Upper lobe of left lung (tissue), 6 donors: ENCODE measurements around the gene GFOD2. TPM values are rescaled to one million over a fixed set of nuclear protein-coding genes. Genes with fewer than 3 reads are reported as not detected.

Experiments used
- ATAC-seq, 2 donors: fragments of 200-7000 bp; cut with Tn5 transposase; one replicate each; pipeline ENCODE4 v1.9.1; 2022; ENCODE audit warnings: mild to moderate bottlenecking in 2 of 2, moderate library complexity in 2 of 2; ENCODE audit not compliant: low FRiP score in 2 of 2
- DNase-seq, 2 donors: peaks; one replicate each; pipeline ENCODE4 v3.0.0-alpha.2; 2019 to 2020
- H3K27ac ChIP-seq, 4 donors: fragments of 200-600 bp; sonication (generic); one replicate each; pipeline ENCODE4 v1.5.1; 2016 to 2019
- H3K27me3 ChIP-seq, 4 donors: fragments of 200-600 bp; sonication (generic); one replicate each; pipeline ENCODE4 v1.5.1; 2017 to 2019
- H3K36me3 ChIP-seq, 4 donors: fragments of 200-600 bp; sonication (generic); one replicate each; pipeline ENCODE4 v1.5.1; 2016 to 2019
- H3K4me1 ChIP-seq, 4 donors: fragments of 200-600 bp; sonication (generic); one replicate each; pipeline ENCODE4 v1.5.1; 2018 to 2019
- H3K4me3 ChIP-seq, 4 donors: fragments of 200-600 bp; sonication (generic); one replicate each; pipeline ENCODE4 v1.5.1; 2017 to 2019; ENCODE audit warnings: mild to moderate bottlenecking in 2 of 4, moderate library complexity in 1 of 4
- H3K9me3 ChIP-seq, 4 donors: fragments of 200-600 bp; sonication (generic); one replicate each; pipeline ENCODE4 v1.5.1; 2018 to 2019
- EP300 ChIP-seq, 4 donors: sonication (generic); formaldehyde crosslinking; IDR thresholded peaks; one replicate each; pipeline ENCODE4 v1.5.1; 2017; ENCODE audit warnings: antibody characterized with exemption in 4 of 4, control low read depth in 2 of 4
- POLR2A ChIP-seq, 4 donors: fragments of 450-650 bp; IDR thresholded peaks; one replicate each; pipeline ENCODE4 v1.5.1; 2016 to 2017; ENCODE audit warnings: antibody characterized with exemption in 4 of 4, mild to moderate bottlenecking in 2 of 4
- POLR2AphosphoS5 ChIP-seq, 2 donors: sonication (generic); formaldehyde crosslinking; IDR thresholded peaks; one replicate each; pipeline ENCODE4 v1.5.1; 2017; ENCODE audit warnings: antibody characterized with exemption in 2 of 2
- WGBS, 2 donors: methylation state at CpG; one replicate each; pipeline ENCODE4 v1.1.5; 2017 to 2018; 5-methylcytosine and 5-hydroxymethylcytosine counted together
- total RNA-seq, 6 donors: library from RNA; depleted of rRNA in 4 of 6; stranded (reverse); fragments of >200 nt in 4 of 6; gene quantifications; one replicate each; pipeline versions ENCODE4 v1.1.0 to v1.2.1, GENCODE V29; 2016 to 2021
- TF ChIP-seq, protein P1 (sequence below), 6 experiments: fragments of 450-650 bp in 4 of 6; fragments of 200-600 bp in 2 of 6; sonication (generic) in 2 of 6; IDR thresholded peaks; one replicate each; pipeline ENCODE4 v1.5.1; 2016 to 2019; ENCODE audit warnings: antibody characterized with exemption in 6 of 6
- donor health status: DM: no; HTN: no; CAD: no; lungs with moderate emphysema.
- donor health status: DM: no; HTN: yes; CAD: no; lungs with severe emphysema.

Gene GFOD2
- total RNA-seq, 6 donors from 2014 or later = 14.3 to 21.0 (median 17.0) TPM

DNA sequence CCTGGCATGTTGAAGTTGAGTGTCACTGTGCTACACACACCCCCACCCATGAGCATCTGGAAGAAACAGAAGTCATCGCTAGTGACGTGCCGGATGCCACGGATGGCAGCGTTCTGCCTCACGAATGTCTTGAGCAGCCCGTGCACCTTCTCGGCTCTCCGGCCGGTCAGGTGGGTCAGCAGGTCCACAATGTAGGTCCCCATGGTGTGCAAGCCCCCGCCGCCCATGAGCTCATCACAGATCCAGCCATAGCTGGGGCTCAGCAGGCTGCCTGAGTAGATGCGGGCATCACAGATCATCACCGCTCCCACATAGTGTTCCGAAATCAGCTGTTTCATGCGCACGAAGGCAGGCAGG, 43.6 kb downstream of the GFOD2 start:
- Histone ChIP-seq H3K4me3 (no peak overlapping the region), H3K27ac (peak overlapping the region in 3 of 4 donors; percentile 87 to 90 (median 88)), H3K27me3 (no peaks in the 10 kb centered on the region), H3K9me3 (no peaks in the 10 kb centered on the region), H3K4me1 (peaks cover 34 to 56% (median 43%) of the 10 kb centered on the region in 4 donors), H3K36me3 (peaks cover 0 to 9% (median 2%) of the 10 kb centered on the region in 4 donors)
- WGBS, 2 donors = 97 to 99% methylated on average over 10 to 17 of the region's 17 CpGs
- ATAC-seq (no peak), DNase-seq (peak in 1 of 2 donors; percentile 71)
- TF ChIP-seq, protein P1, sequence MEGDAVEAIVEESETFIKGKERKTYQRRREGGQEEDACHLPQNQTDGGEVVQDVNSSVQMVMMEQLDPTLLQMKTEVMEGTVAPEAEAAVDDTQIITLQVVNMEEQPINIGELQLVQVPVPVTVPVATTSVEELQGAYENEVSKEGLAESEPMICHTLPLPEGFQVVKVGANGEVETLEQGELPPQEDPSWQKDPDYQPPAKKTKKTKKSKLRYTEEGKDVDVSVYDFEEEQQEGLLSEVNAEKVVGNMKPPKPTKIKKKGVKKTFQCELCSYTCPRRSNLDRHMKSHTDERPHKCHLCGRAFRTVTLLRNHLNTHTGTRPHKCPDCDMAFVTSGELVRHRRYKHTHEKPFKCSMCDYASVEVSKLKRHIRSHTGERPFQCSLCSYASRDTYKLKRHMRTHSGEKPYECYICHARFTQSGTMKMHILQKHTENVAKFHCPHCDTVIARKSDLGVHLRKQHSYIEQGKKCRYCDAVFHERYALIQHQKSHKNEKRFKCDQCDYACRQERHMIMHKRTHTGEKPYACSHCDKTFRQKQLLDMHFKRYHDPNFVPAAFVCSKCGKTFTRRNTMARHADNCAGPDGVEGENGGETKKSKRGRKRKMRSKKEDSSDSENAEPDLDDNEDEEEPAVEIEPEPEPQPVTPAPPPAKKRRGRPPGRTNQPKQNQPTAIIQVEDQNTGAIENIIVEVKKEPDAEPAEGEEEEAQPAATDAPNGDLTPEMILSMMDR (IDR thresholded peaks at IDR 0.05) = no peak
- no peak for TF ChIP-seq EP300 (IDR thresholded peaks at IDR 0.05)
- TF ChIP-seq POLR2AphosphoS5 (IDR thresholded peaks at IDR 0.05) = no peak
- TF ChIP-seq POLR2A (IDR thresholded peaks at IDR 0.05) = no peak

DNA sequence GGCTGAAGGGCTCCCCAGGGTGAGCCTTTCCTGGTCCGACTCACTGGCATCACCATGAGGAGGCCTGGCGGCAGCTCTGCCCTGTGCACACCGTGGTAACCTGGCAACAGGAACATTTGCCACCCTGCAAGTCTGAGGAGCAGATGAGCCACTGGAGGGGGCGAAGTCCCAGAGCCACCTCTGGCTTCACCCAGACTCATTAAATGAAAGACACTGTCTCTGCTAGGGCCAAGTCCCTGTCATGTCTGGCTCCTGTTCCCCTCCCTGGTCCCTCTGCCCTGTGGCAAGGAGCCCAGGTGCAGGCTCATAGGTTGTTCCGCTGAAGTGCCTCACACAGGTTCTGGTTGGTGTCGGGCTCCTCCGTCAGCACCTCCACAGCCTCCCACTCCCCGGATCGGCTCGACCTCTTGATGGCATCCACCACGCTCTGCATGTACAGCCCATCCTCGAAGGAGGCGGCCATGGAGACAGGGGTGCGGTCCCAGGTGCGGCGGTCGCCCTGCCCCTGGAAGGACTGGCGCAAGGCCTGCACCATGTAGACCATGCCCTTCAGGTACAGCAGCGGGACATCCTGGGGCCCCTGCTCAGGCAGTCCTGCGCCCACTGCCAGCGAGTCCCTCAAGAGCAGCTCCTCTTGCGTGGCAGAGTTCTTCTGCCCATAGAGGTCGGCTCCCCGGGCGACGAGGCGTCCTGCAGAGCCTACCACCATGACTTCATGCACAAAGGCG, 44.1 kb downstream of the GFOD2 start:
- H3K27ac ChIP-seq = peak overlapping the region; percentile 76 to 90 (median 88)
- no peaks in the 10 kb centered on the region for H3K27me3 ChIP-seq
- TF ChIP-seq POLR2A (IDR thresholded peaks at IDR 0.05) (no peak), POLR2AphosphoS5 (IDR thresholded peaks at IDR 0.05) (no peak), EP300 (IDR thresholded peaks at IDR 0.05) (no peak)
- TF ChIP-seq, protein P1 (IDR thresholded peaks at IDR 0.05) = no peak
- peaks cover 34 to 56% (median 43%) of the 10 kb centered on the region in 4 donors for H3K4me1 ChIP-seq
- H3K36me3 ChIP-seq = peaks cover 0 to 9% (median 2%) of the 10 kb centered on the region in 4 donors
- no peak overlapping the region for H3K4me3 ChIP-seq
- DNase-seq = peak in 1 of 2 donors; percentile 79
- no peaks in the 10 kb centered on the region for H3K9me3 ChIP-seq
- ATAC-seq = no peak
- 96 to 97% methylated on average over 15 to 23 of the region's 28 CpGs for WGBS, 2 donors

DNA sequence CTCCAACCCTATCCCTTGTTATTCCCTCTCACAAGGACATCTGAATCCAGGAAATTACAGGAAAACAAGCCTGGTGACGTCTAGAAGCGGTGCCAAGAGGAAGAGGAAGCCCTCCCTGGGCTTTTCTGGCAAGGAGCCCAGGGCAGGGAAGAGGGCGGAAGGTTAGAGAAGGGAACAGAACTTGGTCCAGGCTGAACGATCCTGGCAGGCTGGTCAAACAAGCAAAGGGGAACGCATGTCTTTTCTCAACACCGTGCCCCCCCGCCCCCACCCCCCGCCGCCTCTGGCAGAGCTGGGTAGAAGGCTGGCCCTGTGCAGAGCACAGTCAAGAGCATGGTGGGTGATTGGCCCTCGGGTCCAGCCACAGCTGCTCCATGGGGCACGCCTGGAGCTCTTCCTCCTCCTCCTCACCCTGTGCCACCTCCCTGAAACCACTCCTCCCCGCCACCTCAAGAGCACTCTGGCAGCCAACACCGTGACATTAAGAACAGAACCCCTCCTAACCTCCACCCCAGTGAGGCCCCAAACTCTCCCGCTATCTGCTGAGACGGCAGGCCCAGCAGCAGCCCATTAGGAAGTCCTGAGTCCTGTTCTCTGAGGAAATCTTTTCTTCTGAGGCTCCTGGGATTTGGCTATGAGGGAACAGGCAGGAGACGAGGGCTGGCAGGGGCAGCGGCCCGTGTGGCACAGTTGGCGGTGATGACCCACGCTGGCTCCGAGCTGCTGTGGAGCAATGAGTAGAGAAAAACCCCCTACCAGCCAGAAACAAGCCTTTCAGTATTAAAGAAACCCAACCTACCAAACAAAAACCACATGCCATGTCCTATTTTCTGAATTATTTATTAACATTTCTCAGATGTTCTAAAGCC, 45.2 kb downstream of the GFOD2 start:
- peak overlapping the region in 2 of 4 donors; percentile 4 to 17 for H3K4me3 ChIP-seq
- ATAC-seq = peak; percentile 62 to 75
- no peaks in the 10 kb centered on the region for H3K27me3 ChIP-seq
- H3K4me1 ChIP-seq = peaks cover 34 to 56% (median 43%) of the 10 kb centered on the region in 4 donors
- peak; percentile 68 to 83 for TF ChIP-seq POLR2AphosphoS5 (IDR thresholded peaks at IDR 0.05)
- TF ChIP-seq, protein P1 (IDR thresholded peaks at IDR 0.05) = no peak
- peak in 3 of 4 donors; percentile 67 to 79 (median 68) for TF ChIP-seq EP300 (IDR thresholded peaks at IDR 0.05)
- DNase-seq = peak; percentile 67 to 83
- 27 to 33% methylated on average over 19 to 21 of the region's 21 CpGs for WGBS, 2 donors
- no peaks in the 10 kb centered on the region for H3K9me3 ChIP-seq
- peaks cover 0 to 6% (median 2%) of the 10 kb centered on the region in 4 donors for H3K36me3 ChIP-seq
- peak overlapping the region; percentile 76 to 90 (median 88) for H3K27ac ChIP-seq

DNA sequence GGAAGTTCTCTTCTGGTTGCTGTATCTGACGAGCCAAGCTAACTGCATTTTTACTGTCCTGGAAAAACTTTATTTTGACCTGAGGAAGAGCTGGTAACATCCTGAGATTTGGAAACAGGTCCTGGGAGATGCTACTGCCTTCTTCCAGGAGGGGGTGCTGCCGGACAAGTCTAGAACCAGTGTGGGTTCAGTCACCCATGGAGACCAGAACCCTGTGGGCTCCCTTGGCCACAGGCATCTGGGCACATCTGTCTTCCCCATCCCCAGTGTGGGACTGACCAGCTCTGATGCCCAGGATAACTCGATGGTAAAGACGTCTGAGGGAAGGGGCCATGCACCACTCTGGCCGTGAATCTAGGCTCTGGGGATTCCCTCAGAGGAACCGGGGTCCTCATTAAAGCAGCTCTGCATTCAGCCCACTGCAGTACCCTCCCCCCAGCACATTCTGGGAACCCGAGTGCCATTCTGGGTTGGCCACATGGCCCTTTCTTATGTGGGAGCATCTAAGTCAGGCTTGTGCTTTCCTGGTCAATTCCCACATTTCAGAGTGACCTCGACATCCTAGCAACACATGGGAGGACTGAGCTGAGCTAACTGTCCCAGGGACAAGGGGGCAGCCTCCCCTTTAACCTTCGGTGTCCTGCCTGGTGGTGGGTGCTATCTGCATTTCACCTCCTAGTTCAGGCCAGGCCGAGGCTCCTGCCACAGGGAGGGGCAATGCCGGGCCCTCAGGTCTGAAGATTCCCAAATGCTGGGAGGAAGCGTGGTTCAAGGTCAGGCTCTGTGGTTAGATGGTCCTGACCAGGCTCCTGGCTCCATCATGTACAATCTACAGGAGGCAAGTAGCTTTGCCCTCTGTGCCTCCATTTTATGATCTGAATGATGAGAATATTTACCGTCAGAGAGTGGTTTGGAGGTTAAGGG, 46.1 kb downstream of the GFOD2 start:
- no peak overlapping the region for H3K4me3 ChIP-seq
- DNase-seq = peak in 1 of 2 donors; percentile 80
- ATAC-seq = peak; percentile 74
- no peaks in the 10 kb centered on the region for H3K27me3 ChIP-seq
- H3K4me1 ChIP-seq = peaks cover 40 to 62% (median 47%) of the 10 kb centered on the region in 4 donors
- H3K27ac ChIP-seq = peak overlapping the region; percentile 76 to 90 (median 88)
- TF ChIP-seq, protein P1 (IDR thresholded peaks at IDR 0.05) = peak; percentile 67 to 80 (median 74)
- no peak for TF ChIP-seq POLR2AphosphoS5 (IDR thresholded peaks at IDR 0.05)
- H3K9me3 ChIP-seq = no peaks in the 10 kb centered on the region
- peaks cover 0 to 6% (median 2%) of the 10 kb centered on the region in 4 donors for H3K36me3 ChIP-seq
- WGBS, 2 donors = 28 to 41% methylated on average over 8 to 12 of the region's 13 CpGs
